H1 (cell line): Measurements from ENCODE around the gene EVX2. TPM values are rescaled to one million over a fixed set of nuclear protein-coding genes. Genes with fewer than 3 reads are reported as not detected.

Experiments
- CTCF ChIA-PET: fragments of 300-600 bp; sonication (Branson Sonifier 250); formaldehyde crosslinking; loops from one replicate; lab custom pipeline; 2021; ENCODE audit not compliant: partially characterized antibody; lab: Charles Lee
- POLR2A ChIA-PET: fragments of 300-600 bp; sonication (Branson Sonifier 250); formaldehyde crosslinking; loops from one replicate; lab custom pipeline; 2021; ENCODE audit warnings: inconsistent platforms; ENCODE audit not compliant: partially characterized antibody; lab: Charles Lee
- DNase-seq, 2 experiments: peaks; one replicate each; pipeline versions ENCODE4 v3.0.0 to v3.0.0-alpha.2; 2010 to 2022; ENCODE audit warnings: low spot score in 2 of 2, low read depth in 1 of 2, mixed read lengths in 1 of 2
- FAIRE-seq: peaks from 2 replicates; lab custom pipeline; 2011; peaks lifted over from hg19 to GRCh38; lab: Jason Lieb, UNC
- H2AFZ ChIP-seq: 2 replicates; pipeline ENCODE4 v1.8.1; 2012; ENCODE audit warnings: low read length, inconsistent platforms
- H2AK5ac ChIP-seq: 2 replicates; pipeline ENCODE4 v1.6.1; 2013; ENCODE audit warnings: low read depth, low read length
- H2BK120ac ChIP-seq: replicated peaks from 2 replicates; pipeline ENCODE3; 2013; ENCODE audit warnings: low read depth, low read length, inconsistent platforms
- H2BK12ac ChIP-seq: 2 replicates; pipeline ENCODE4 v1.6.1; 2013; ENCODE audit warnings: low read depth, low read length
- H2BK15ac ChIP-seq: 2 replicates; pipeline ENCODE4 v1.6.1; 2013; ENCODE audit warnings: low read length
- H2BK20ac ChIP-seq: 2 replicates; pipeline ENCODE4 v1.6.1; 2013; ENCODE audit warnings: low read length
- H2BK5ac ChIP-seq: 2 replicates; pipeline ENCODE4 v1.6.1; 2013; ENCODE audit warnings: low read depth, low read length
- H3K14ac ChIP-seq: 2 replicates; pipeline ENCODE4 v1.6.1; 2013; ENCODE audit warnings: inconsistent platforms; ENCODE audit not compliant: insufficient read length
- H3K18ac ChIP-seq: 2 replicates; pipeline ENCODE4 v1.6.1; 2013; ENCODE audit warnings: low read length; ENCODE audit errors: extremely low read depth
- H3K23ac ChIP-seq: 2 replicates; pipeline ENCODE4 v1.6.1; 2013; ENCODE audit warnings: inconsistent platforms; ENCODE audit not compliant: insufficient read length
- H3K23me2 ChIP-seq: 2 replicates; pipeline ENCODE4 v1.6.1; 2013; ENCODE audit warnings: low read depth, low read length
- H3K27ac ChIP-seq: 2 replicates; pipeline ENCODE4 v1.6.1; 2011; ENCODE audit warnings: low read depth, low read length, inconsistent platforms
- H3K27me3 ChIP-seq, 4 experiments: replicated peaks in 1 of 4; 1 replicate in 1 of 4; 2 replicates in 3 of 4; pipeline versions ENCODE4 v1.6.1 to v1.8.1; 2011 to 2013; ENCODE audit warnings: low read length in 3 of 4, mild to moderate bottlenecking in 3 of 4, inconsistent platforms in 2 of 4, mixed read lengths in 2 of 4, moderate library complexity in 1 of 4; ENCODE audit not compliant: control insufficient read depth in 3 of 4, insufficient read depth in 3 of 4; ENCODE audit errors: extremely low read depth in 1 of 4
- H3K36me3 ChIP-seq, 4 experiments: 2 replicates each; pipeline versions ENCODE4 v1.6.1 to v1.8.1; 2011 to 2013; ENCODE audit warnings: mild to moderate bottlenecking in 4 of 4, low read length in 3 of 4, moderate library complexity in 2 of 4, control low read depth in 1 of 4, inconsistent platforms in 1 of 4; ENCODE audit not compliant: insufficient read depth in 4 of 4, control insufficient read depth in 2 of 4
- H3K4ac ChIP-seq: replicated peaks from 2 replicates; pipeline ENCODE3; 2013; ENCODE audit warnings: low read length, low read depth, mixed read lengths, inconsistent platforms; ENCODE audit not compliant: insufficient read length
- H3K4me1 ChIP-seq, 4 experiments: replicated peaks in 1 of 4; 1 replicate in 1 of 4; 2 replicates in 3 of 4; pipeline versions ENCODE4 v1.6.1 to v1.8.1; 2011 to 2013; ENCODE audit warnings: low read length in 3 of 4, inconsistent platforms in 2 of 4, mixed read lengths in 1 of 4; ENCODE audit not compliant: insufficient read depth in 4 of 4, control insufficient read depth in 3 of 4
- H3K4me2 ChIP-seq, 2 experiments: 2 replicates each; pipeline versions ENCODE4 v1.6.1 to v1.8.1; 2011 to 2013; ENCODE audit warnings: low read depth in 2 of 2, low read length in 2 of 2, control low read depth in 1 of 2, inconsistent platforms in 1 of 2, mild to moderate bottlenecking in 1 of 2; ENCODE audit not compliant: insufficient read depth in 1 of 2
- H3K4me3 ChIP-seq, 4 experiments: fragments of 200-600, 300-600 bp in 1 of 4; sonication (generic), shearing (Covaris generic), sonication (Bioruptor Twin) in 1 of 4; 2 replicates each; pipeline versions ENCODE4 v1.5.1 to v1.8.1; 2011 to 2016; ENCODE audit warnings: low read length in 4 of 4, low read depth in 3 of 4, control low read depth in 2 of 4, inconsistent platforms in 2 of 4, mild to moderate bottlenecking in 2 of 4, mixed read lengths in 1 of 4, moderate library complexity in 1 of 4; ENCODE audit not compliant: insufficient read depth in 2 of 4; ENCODE audit errors: extremely low read depth in 1 of 4
- H3K56ac ChIP-seq: replicated peaks from 2 replicates; pipeline ENCODE3; 2013; ENCODE audit warnings: low read depth, mild to moderate bottlenecking, mixed read lengths, low read length, inconsistent platforms; ENCODE audit not compliant: insufficient read length
- H3K79me1 ChIP-seq: 2 replicates; pipeline ENCODE4 v1.6.1; 2013; ENCODE audit warnings: low read depth, low read length, control low read depth
- H3K79me2 ChIP-seq, 2 experiments: 2 replicates each; pipeline versions ENCODE4 v1.6.1 to v1.8.1; 2012 to 2013; ENCODE audit warnings: low read length in 2 of 2, mild to moderate bottlenecking in 2 of 2, inconsistent platforms in 1 of 2; ENCODE audit not compliant: insufficient read depth in 2 of 2, control insufficient read depth in 1 of 2
- H3K9ac ChIP-seq, 4 experiments: replicated peaks in 1 of 4; 1 replicate in 1 of 4; 2 replicates in 3 of 4; pipeline versions ENCODE4 v1.6.1 to v1.8.1; 2011 to 2013; ENCODE audit warnings: low read depth in 3 of 4, low read length in 3 of 4, control low read depth in 2 of 4, mild to moderate bottlenecking in 2 of 4, moderate library complexity in 2 of 4, inconsistent platforms in 1 of 4; ENCODE audit errors: extremely low read depth in 1 of 4
- H3K9me3 ChIP-seq, 2 experiments: 2 replicates each; pipeline versions ENCODE4 v1.6.1 to v1.8.1; 2012 to 2013; ENCODE audit warnings: mild to moderate bottlenecking in 2 of 2, moderate library complexity in 2 of 2, control low read depth in 1 of 2, inconsistent platforms in 1 of 2, low read depth in 1 of 2, low read length in 1 of 2, mixed read lengths in 1 of 2; ENCODE audit not compliant: insufficient read depth in 2 of 2
- H4K20me1 ChIP-seq, 2 experiments: replicated peaks in 1 of 2; 2 replicates each; pipeline versions ENCODE3 to v1.8.1; 2011 to 2013; ENCODE audit warnings: inconsistent platforms in 2 of 2, low read length in 2 of 2, mild to moderate bottlenecking in 1 of 2; ENCODE audit not compliant: insufficient read depth in 2 of 2, control insufficient read depth in 1 of 2
- H4K5ac ChIP-seq: 2 replicates; pipeline ENCODE4 v1.6.1; 2013; ENCODE audit warnings: low read length, low read depth, mixed read lengths, inconsistent platforms; ENCODE audit not compliant: insufficient read length
- H4K8ac ChIP-seq: 2 replicates; pipeline ENCODE4 v1.8.0; 2013; ENCODE audit warnings: mild to moderate bottlenecking, moderate library complexity, low read length, inconsistent platforms; ENCODE audit not compliant: insufficient read depth; ENCODE audit errors: extremely low read depth
- H4K91ac ChIP-seq: replicated peaks from 2 replicates; pipeline ENCODE3; 2013; ENCODE audit warnings: low read length, mixed read lengths, inconsistent platforms; ENCODE audit not compliant: insufficient read length
- BCL11A ChIP-seq, 2 experiments: IDR thresholded peaks; one replicate each; pipeline ENCODE4 v1.6.1; 2011; ENCODE audit warnings: low read depth in 2 of 2, low read length in 2 of 2, mild to moderate bottlenecking in 2 of 2
- CBX8 ChIP-seq: fragments of 300-800, 300-1000 bp; sonication (generic); IDR thresholded peaks from 2 replicates; pipeline ENCODE4 v1.7.1; 2016; ENCODE audit warnings: low read depth, low read length, borderline replicate concordance
- CHD1 ChIP-seq: IDR thresholded peaks from 2 replicates; pipeline ENCODE4 v1.6.1; 2012; ENCODE audit warnings: low read depth, low read length, improper control_type of control experiment
- EGR1 ChIP-seq: IDR thresholded peaks from 2 replicates; pipeline ENCODE4 v1.6.1; 2011; ENCODE audit warnings: low read depth, low read length, borderline replicate concordance
- EZH2 ChIP-seq: fragments of 200-600 bp; sonication (generic); IDR thresholded peaks from 2 replicates; pipeline ENCODE4 v1.7.1; 2012; ENCODE audit warnings: low read depth, mild to moderate bottlenecking, moderate library complexity, low read length, inconsistent platforms; ENCODE audit not compliant: severe bottlenecking
- MAX ChIP-seq: IDR thresholded peaks from 2 replicates; pipeline ENCODE4 v1.6.1; 2012; ENCODE audit warnings: inconsistent platforms
- POLR2A ChIP-seq, 2 experiments: IDR thresholded peaks; 1 replicate in 1 of 2; 2 replicates in 1 of 2; pipeline ENCODE4 v1.6.1; 2011; ENCODE audit warnings: low read depth in 2 of 2, low read length in 2 of 2, mild to moderate bottlenecking in 2 of 2; ENCODE audit errors: control extremely low read depth in 1 of 2
- SUZ12 ChIP-seq: fragments of 200-600 bp; sonication (generic); IDR thresholded peaks from 2 replicates; pipeline ENCODE4 v1.6.1; 2012; ENCODE audit warnings: mild to moderate bottlenecking, inconsistent platforms, low read length, moderate library complexity, mixed read lengths
- TEAD4 ChIP-seq: IDR thresholded peaks from 2 replicates; pipeline ENCODE4 v1.6.1; 2012; ENCODE audit warnings: low read depth, low read length, inconsistent platforms, mixed read lengths
- WGBS, 2 experiments: shearing (Covaris generic) in 1 of 2; methylation state at CpG; one replicate each; pipeline versions ENCODE4 v1.1.6 to v1.1.7; 2013 to 2015; ENCODE audit warnings: low lambda C conversion rate in 2 of 2, mixed read lengths in 2 of 2, inconsistent platforms in 1 of 2, low coverage in 1 of 2, missing lambda C conversion rate in 1 of 2; ENCODE audit not compliant: insufficient replicate concordance in 2 of 2, insufficient coverage in 1 of 2, insufficient read length in 1 of 2; ENCODE audit errors: extremely low coverage in 1 of 2, missing lambda C conversion rate in 1 of 2; 5-methylcytosine and 5-hydroxymethylcytosine counted together
- polyA plus RNA-seq, 7 experiments: library from polyadenylated mRNA; depleted of rRNA in 3 of 7; stranded (reverse) in 5 of 7; unstranded in 2 of 7; fragments of >200 nt in 5 of 7; fragments of 200-250 nt in 2 of 7; gene quantifications; 1 replicate in 5 of 7; 2 replicates in 1 of 7; 4 replicates in 1 of 7; pipeline versions ENCODE4 v1.2.1 to v1.2.3, GENCODE V29; 2011 to 2013; ENCODE audit warnings: missing spikeins in 2 of 7, mixed read lengths in 2 of 7
- total RNA-seq: library from RNA; stranded (reverse); fragmentation: NEBNext Ultra II Directional; extraction: Animal tissue kit (Norgen Biotek cat#: 25700); gene quantifications from 2 replicates; pipeline ENCODE4 v1.2.1, GENCODE V29; 2021
- TF ChIP-seq, protein P1 (sequence below): IDR thresholded peaks from 2 replicates; pipeline ENCODE4 v1.6.1; 2011; ENCODE audit warnings: low read length, improper control_type of control experiment

The EVX2 gene
- total and polyA plus RNA-seq, 2 of the 8 experiments (the other 6 are each of a cell fraction or from before 2014, with no cell fraction given), result not detected

- ChIA-PET CTCF (interaction anchor here (0.9 to 2.7 kb wide), 15 partner anchors 8 to 720 kb away, joined by 3 to 15 read pairs (median 3); no protein-coding TSS in a partner anchor), POLR2A (no interaction called here)
- Histone ChIP-seq H3K9ac (no peak overlapping the region), H2BK120ac (no peak overlapping the region), H3K36me3 (peaks cover 0 to 5% (median 0%) of the 10 kb centered on the region in 4 experiments; a peak in 1 of 8 replicates), H3K4me2 (no peak overlapping the region; a peak in 1 of 4 replicates), H2BK20ac (no peak overlapping the region), H4K20me1 (peaks cover 19 to 39% of the 10 kb centered on the region in 2 experiments), H2BK5ac (no peak overlapping the region), H3K27ac (no peak overlapping the region), H3K23me2 (peaks cover 2% of the 10 kb centered on the region; the same call in 1 of the 2 replicates), H2AK5ac (no peak overlapping the region), H2BK12ac (peak overlapping the region; percentile 55; the same call in 1 of the 2 replicates), H3K79me1 (no peaks in the 10 kb centered on the region), H3K27me3 (peaks cover 94 to 100% (median 99%) of the 10 kb centered on the region in 4 experiments), H3K4me3 (no peak overlapping the region), H3K23ac (no peak overlapping the region), H3K79me2 (no peaks in the 10 kb centered on the region), H3K9me3 (no peaks in the 10 kb centered on the region; a peak in 1 of 4 replicates), H3K4me1 (peaks cover 0 to 12% (median 10%) of the 10 kb centered on the region in 4 experiments; a peak in 6 of 7 replicates), H4K91ac (no peak overlapping the region), H3K14ac (no peak overlapping the region), H3K18ac (no peak overlapping the region), H3K4ac (no peak overlapping the region), H2AFZ (no peak overlapping the region), H4K5ac (no peak overlapping the region), H2BK15ac (0 out of 2 replicates have a peak overlapping the region, but pooled peaks have one; percentile 49), H4K8ac (no peak overlapping the region), H3K56ac (no peak overlapping the region)
- WGBS, 2 experiments, result 19% methylated on average over 6 of the region's 6 CpGs; no CpG with 5 or more reads in 1 of the 2 experiments
- TF ChIP-seq POLR2A (IDR thresholded peaks at IDR 0.05; ENCODE audit: control extremely low read depth in 1 of 2, low read depth in 2 of 2, low read length in 2 of 2), result no peak
- TF ChIP-seq, protein P1, sequence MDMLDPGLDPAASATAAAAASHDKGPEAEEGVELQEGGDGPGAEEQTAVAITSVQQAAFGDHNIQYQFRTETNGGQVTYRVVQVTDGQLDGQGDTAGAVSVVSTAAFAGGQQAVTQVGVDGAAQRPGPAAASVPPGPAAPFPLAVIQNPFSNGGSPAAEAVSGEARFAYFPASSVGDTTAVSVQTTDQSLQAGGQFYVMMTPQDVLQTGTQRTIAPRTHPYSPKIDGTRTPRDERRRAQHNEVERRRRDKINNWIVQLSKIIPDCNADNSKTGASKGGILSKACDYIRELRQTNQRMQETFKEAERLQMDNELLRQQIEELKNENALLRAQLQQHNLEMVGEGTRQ, result no peak
- TF ChIP-seq SUZ12, result peak; percentile 27; the same call in 1 of the 2 replicates
- TF ChIP-seq TEAD4, result no peak
- TF ChIP-seq EZH2, result peak; percentile 51
- no peak for TF ChIP-seq MAX
- TF ChIP-seq EGR1, result no peak
- TF ChIP-seq CHD1, result no peak
- TF ChIP-seq CBX8, result peak; percentile 73; the same call in 1 of the 2 replicates
- TF ChIP-seq BCL11A (IDR thresholded peaks at IDR 0.05; ENCODE audit: low read depth in 2 of 2, low read length in 2 of 2), result no peak
- peak; percentile 13 for FAIRE-seq
- DNase-seq, result peak in 1 of 2 experiments; percentile 48
These were observed 5.4 kb upstream of the EVX2 start for GRCh38 chr2:176088937-176089842.
